Lower leg skin (tissue), 4 donors: ENCODE results near the gene HSDL2. TPM values are rescaled to one million over a fixed set of nuclear protein-coding genes. Genes with fewer than 3 reads are reported as not detected.

Source experiments
- DNase-seq, 2 donors: peaks; one replicate each; pipeline ENCODE4 v3.0.0-alpha.2; 2019; ENCODE audit warnings: low spot score in 2 of 2
- H3K4me3 ChIP-seq: fragments of 200-600 bp; sonication (generic); 2 replicates; pipeline ENCODE4 v1.5.1; 2017; ENCODE audit warnings: mild to moderate bottlenecking, low read depth; ENCODE audit not compliant: poor library complexity, severe bottlenecking
- POLR2A ChIP-seq, 2 donors: fragments of 450-650 bp; IDR thresholded peaks; one replicate each; pipeline ENCODE4 v1.6.1; 2016 to 2017; ENCODE audit warnings: antibody characterized with exemption in 2 of 2, mild to moderate bottlenecking in 1 of 2, moderate library complexity in 1 of 2
- WGBS, 2 donors: methylation state at CpG; one replicate each; pipeline ENCODE4 v1.1.5; 2018; 5-methylcytosine and 5-hydroxymethylcytosine counted together
- intact Hi-C: fragments of 100-400 bp; cut with DNase I; formaldehyde crosslinking; loops from one replicate; pipeline ENCODE4 v1.15.0; 2023; ENCODE audit warnings: low total_unique reads
- total RNA-seq, 4 donors: library from RNA; depleted of rRNA; stranded (reverse); fragments of >200 nt; gene quantifications; one replicate each; pipeline ENCODE4 v1.1.0, GENCODE V29; 2016
- TF ChIP-seq, protein P1 (sequence below), 3 donors: fragments of 450-650 bp; IDR thresholded peaks; one replicate each; pipeline ENCODE4 v1.5.1; 2016; ENCODE audit warnings: antibody characterized with exemption in 3 of 3, mild to moderate bottlenecking in 3 of 3, moderate library complexity in 2 of 3

The HSDL2 gene
- total RNA-seq, 4 donors from 2014 or later, result 26.7 to 52.8 (median 50.2) TPM

- DNase-seq, result no peak
- H3K4me3 ChIP-seq, result no peak overlapping the region
- 63 to 66% methylated on average over 3 of the region's 3 CpGs for WGBS, 2 donors
- intact Hi-C loops, result no loop called here
- no peak for TF ChIP-seq POLR2A (IDR thresholded peaks at IDR 0.05)
- TF ChIP-seq, protein P1, sequence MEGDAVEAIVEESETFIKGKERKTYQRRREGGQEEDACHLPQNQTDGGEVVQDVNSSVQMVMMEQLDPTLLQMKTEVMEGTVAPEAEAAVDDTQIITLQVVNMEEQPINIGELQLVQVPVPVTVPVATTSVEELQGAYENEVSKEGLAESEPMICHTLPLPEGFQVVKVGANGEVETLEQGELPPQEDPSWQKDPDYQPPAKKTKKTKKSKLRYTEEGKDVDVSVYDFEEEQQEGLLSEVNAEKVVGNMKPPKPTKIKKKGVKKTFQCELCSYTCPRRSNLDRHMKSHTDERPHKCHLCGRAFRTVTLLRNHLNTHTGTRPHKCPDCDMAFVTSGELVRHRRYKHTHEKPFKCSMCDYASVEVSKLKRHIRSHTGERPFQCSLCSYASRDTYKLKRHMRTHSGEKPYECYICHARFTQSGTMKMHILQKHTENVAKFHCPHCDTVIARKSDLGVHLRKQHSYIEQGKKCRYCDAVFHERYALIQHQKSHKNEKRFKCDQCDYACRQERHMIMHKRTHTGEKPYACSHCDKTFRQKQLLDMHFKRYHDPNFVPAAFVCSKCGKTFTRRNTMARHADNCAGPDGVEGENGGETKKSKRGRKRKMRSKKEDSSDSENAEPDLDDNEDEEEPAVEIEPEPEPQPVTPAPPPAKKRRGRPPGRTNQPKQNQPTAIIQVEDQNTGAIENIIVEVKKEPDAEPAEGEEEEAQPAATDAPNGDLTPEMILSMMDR (IDR thresholded peaks at IDR 0.05), result no peak
Observed at GRCh38 chr9:112422417-112423148, 42.7 kb downstream of the HSDL2 start.

- DNase-seq, result no peak
- intact Hi-C loops, result no loop called here
- H3K4me3 ChIP-seq, result no peak overlapping the region
- 96 to 97% methylated on average over 6 of the region's 6 CpGs for WGBS, 2 donors
- TF ChIP-seq, protein P1 (IDR thresholded peaks at IDR 0.05), result no peak
- TF ChIP-seq POLR2A (IDR thresholded peaks at IDR 0.05), result no peak
Observed at GRCh38 chr9:112430006-112430522, 50.2 kb downstream of the HSDL2 start.

- WGBS, 2 donors, result 65 to 78% methylated on average over 5 of the region's 5 CpGs
- H3K4me3 ChIP-seq, result no peak overlapping the region
- no peak for DNase-seq
- TF ChIP-seq, protein P1 (IDR thresholded peaks at IDR 0.05), result no peak
- TF ChIP-seq POLR2A (IDR thresholded peaks at IDR 0.05), result no peak
- intact Hi-C loops, result no loop called here
Observed at GRCh38 chr9:112433499-112434392, 53.8 kb downstream of the HSDL2 start.

DNA sequence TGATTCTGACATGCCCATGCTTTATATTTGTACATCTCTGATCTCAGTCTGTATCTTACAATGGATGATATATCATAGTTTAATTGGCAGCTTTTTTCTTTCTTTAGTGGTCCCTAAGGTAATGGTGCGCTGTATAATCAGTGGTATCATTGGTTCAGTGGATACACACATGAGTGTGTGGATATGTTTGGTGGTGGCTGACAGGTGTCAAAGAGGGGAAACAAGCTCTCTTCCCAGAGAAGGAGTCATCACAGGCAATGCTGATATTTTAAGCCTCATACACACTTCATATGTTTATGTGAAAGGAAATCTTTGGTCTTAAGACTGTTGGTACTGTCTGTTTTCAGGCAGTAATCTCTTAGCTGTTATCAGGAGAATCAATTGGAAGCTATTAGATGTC is 54.6 kb downstream of the HSDL2 start:
- H3K4me3 ChIP-seq, result no peak overlapping the region
- TF ChIP-seq, protein P1 (IDR thresholded peaks at IDR 0.05), result no peak
- TF ChIP-seq POLR2A (IDR thresholded peaks at IDR 0.05), result no peak
- DNase-seq, result no peak
- intact Hi-C loops, result no loop called here
- WGBS, 2 donors, result 100% methylated on average over 1 of the region's 1 CpG

DNA sequence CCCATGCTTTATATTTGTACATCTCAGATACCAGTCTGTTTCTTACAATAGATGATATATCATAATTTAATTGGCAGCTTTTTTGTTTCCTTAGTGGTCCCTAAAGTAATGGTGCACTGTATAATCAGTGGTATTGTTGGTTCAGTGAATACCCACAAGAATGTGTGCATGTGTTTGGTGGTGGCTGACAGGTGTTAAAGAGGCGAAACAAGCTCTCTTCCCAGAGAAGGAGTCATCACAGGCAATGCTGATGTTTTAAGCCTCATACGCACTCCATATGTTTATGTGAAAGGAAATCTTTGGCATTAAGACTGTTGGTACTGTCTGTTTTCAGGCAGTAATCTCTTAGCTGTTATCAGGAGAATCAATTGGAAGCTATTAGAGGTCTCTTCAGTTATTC is 57.5 kb downstream of the HSDL2 start:
- intact Hi-C loops, result no loop called here
- H3K4me3 ChIP-seq, result no peak overlapping the region
- DNase-seq, result no peak
- TF ChIP-seq, protein P1 (IDR thresholded peaks at IDR 0.05), result no peak
- TF ChIP-seq POLR2A (IDR thresholded peaks at IDR 0.05), result no peak
- WGBS, 2 donors, result 91 to 97% methylated on average over 2 of the region's 2 CpGs
